Hepatocyte (in vitro differentiated cells): ENCODE data around the gene RANGRF.

Experiments
- CTCF ChIP-seq: fragments of 200-600 bp; sonication (generic); IDR thresholded peaks from 2 replicates; pipeline ENCODE4 v1.5.1; 2016; ENCODE audit warnings: antibody characterized with exemption, mild to moderate bottlenecking; ENCODE audit not compliant: poor library complexity
- EZH2 ChIP-seq: fragments of 200-600 bp; sonication (generic); IDR thresholded peaks from 2 replicates; pipeline ENCODE4 v1.6.1; 2016; ENCODE audit warnings: antibody characterized with exemption, mild to moderate bottlenecking, borderline replicate concordance

GRCh38 chr17:8300226-8300625 is 11.8 kb downstream of the RANGRF start:
- TF ChIP-seq CTCF (no peak), EZH2 (no peak)
